HCT116 (cell line): ENCODE measurements around the gene ROCK1. TPM values are rescaled to one million over a fixed set of nuclear protein-coding genes. Genes with fewer than 3 reads are reported as not detected.

Experiments used
- ATAC-seq: fragments of 200-7000 bp; cut with Tn5 transposase; 2 replicates; pipeline ENCODE4 v1.9.1; 2020; ENCODE audit warnings: mild to moderate bottlenecking, moderate library complexity
- BruUV-seq: library from RNA; stranded (reverse); fragments of 400-500 nt; replicated peaks from 2 replicates; lab custom pipeline; 2021; lab: Mats Ljungman, UMichigan
- CTCF ChIA-PET: fragments of 300-600 bp; sonication (Branson Sonifier 250); formaldehyde crosslinking; loops from one replicate; lab custom pipeline; 2021; ENCODE audit warnings: antibody characterized with exemption; lab: Charles Lee
- POLR2A ChIA-PET: fragments of 300-600, 350-600 bp; sonication (Branson Sonifier 250); formaldehyde crosslinking; loops from one replicate; lab custom pipeline; 2021; ENCODE audit warnings: antibody characterized with exemption; lab: Charles Lee
- RAD21 ChIA-PET, 2 experiments: fragments of 300-600 bp; sonication (Branson Sonifier 250); formaldehyde crosslinking; loops; one replicate each; lab custom pipeline; 2023; ENCODE audit warnings: low total read pairs in 2 of 2; ENCODE audit not compliant: uncharacterized antibody in 2 of 2, unreplicated experiment in 2 of 2, low non-redundant PET in 1 of 2; lab: Charles Lee
- DNase-seq: peaks from one replicate; pipeline ENCODE4 v3.0.0-alpha.2; 2010; ENCODE audit warnings: low read depth, low spot score
- H2AFZ ChIP-seq: fragments of 200-600 bp; shearing (Covaris generic), sonication (generic); 2 replicates; pipeline ENCODE4 v1.6.1; 2017; ENCODE audit warnings: low read depth, mixed run types, mixed read lengths, antibody characterized with exemption, low read length; ENCODE audit not compliant: poor library complexity, severe bottlenecking
- H3K27ac ChIP-seq: 2 replicates; pipeline ENCODE4 v1.5.1; 2012; ENCODE audit warnings: low read depth, low read length
- H3K27me3 ChIP-seq: fragments of 200-600 bp; sonication (generic); 2 replicates; pipeline ENCODE4 v1.6.1; 2016; ENCODE audit warnings: mixed run types, low read length, mixed read lengths; ENCODE audit not compliant: insufficient read depth
- H3K36me3 ChIP-seq, 2 experiments: fragments of 200-500 bp in 1 of 2; fragments of 200-600 bp in 1 of 2; sonication (Bioruptor generic) in 1 of 2; sonication (generic) in 1 of 2; 2 replicates each; pipeline versions ENCODE4 v1.5.1 to v1.6.1; 2014 to 2016; ENCODE audit warnings: low read length in 2 of 2, inconsistent platforms in 1 of 2, mixed read lengths in 1 of 2, mixed run types in 1 of 2; ENCODE audit not compliant: insufficient read depth in 2 of 2, control insufficient read depth in 1 of 2
- H3K4me1 ChIP-seq, 2 experiments: fragments of 200-600 bp in 1 of 2; sonication (generic) in 1 of 2; 2 replicates each; pipeline versions ENCODE4 v1.5.1 to v1.6.1; 2012 to 2017; ENCODE audit warnings: low read length in 2 of 2, inconsistent platforms in 1 of 2, mild to moderate bottlenecking in 1 of 2, mixed read lengths in 1 of 2, mixed run types in 1 of 2, moderate library complexity in 1 of 2; ENCODE audit not compliant: insufficient read depth in 2 of 2, control insufficient read depth in 1 of 2
- H3K4me2 ChIP-seq: fragments of 200-600 bp; sonication (generic); 2 replicates; pipeline ENCODE4 v1.6.1; 2017; ENCODE audit warnings: mixed run types, low read length, mixed read lengths
- H3K4me3 ChIP-seq, 2 experiments: fragments of 200-600 bp in 1 of 2; sonication (generic) in 1 of 2; replicated peaks in 1 of 2; 2 replicates each; pipeline ENCODE4 v1.5.1; 2011 to 2016; ENCODE audit warnings: low read length in 2 of 2, control low read depth in 1 of 2, low read depth in 1 of 2, mild to moderate bottlenecking in 1 of 2, mixed read lengths in 1 of 2, mixed run types in 1 of 2
- H3K79me2 ChIP-seq: fragments of 200-600 bp; sonication (generic); 2 replicates; pipeline ENCODE4 v1.6.1; 2017; ENCODE audit warnings: mild to moderate bottlenecking, mixed run types, low read length, moderate library complexity, mixed read lengths; ENCODE audit not compliant: insufficient read depth
- H3K9ac ChIP-seq: fragments of 200-600 bp; sonication (generic); 2 replicates; pipeline ENCODE4 v1.6.1; 2016; ENCODE audit warnings: low read length, mixed read lengths
- H3K9me2 ChIP-seq: fragments of 200-600 bp; sonication (generic), shearing (Covaris generic); 2 replicates; pipeline ENCODE4 v1.6.1; 2017; ENCODE audit warnings: mixed run types, mild to moderate bottlenecking, moderate library complexity; ENCODE audit not compliant: insufficient read depth
- H3K9me3 ChIP-seq, 2 experiments: fragments of 200-500 bp in 1 of 2; fragments of 200-600 bp in 1 of 2; sonication (Bioruptor generic) in 1 of 2; sonication (generic) in 1 of 2; 2 replicates each; pipeline ENCODE4 v1.6.1; 2014 to 2017; ENCODE audit warnings: low read length in 2 of 2, mixed read lengths in 2 of 2, inconsistent platforms in 1 of 2, low read depth in 1 of 2, mild to moderate bottlenecking in 1 of 2, mixed run types in 1 of 2, moderate library complexity in 1 of 2; ENCODE audit not compliant: control insufficient read depth in 1 of 2, insufficient read depth in 1 of 2
- H4K20me1 ChIP-seq: fragments of 200-600 bp; sonication (generic), shearing (Covaris generic); 2 replicates; pipeline ENCODE4 v1.6.1; 2017; ENCODE audit warnings: mixed run types, mild to moderate bottlenecking, moderate library complexity; ENCODE audit not compliant: insufficient read depth
- FOSL1 ChIP-seq: IDR thresholded peaks from 2 replicates; pipeline ENCODE4 v1.6.1; 2012; ENCODE audit warnings: low read depth
- SIN3A ChIP-seq: IDR thresholded peaks from 2 replicates; pipeline ENCODE4 v1.6.1; 2012; ENCODE audit warnings: low read depth
- SP1 ChIP-seq: IDR thresholded peaks from 2 replicates; pipeline ENCODE4 v1.6.1; 2012; ENCODE audit warnings: low read depth
- SRF ChIP-seq: IDR thresholded peaks from 2 replicates; pipeline ENCODE4 v1.6.1; 2012; ENCODE audit warnings: low read depth
- TCF7L2 ChIP-seq: IDR thresholded peaks from 2 replicates; pipeline ENCODE4 v1.7.0; 2011; ENCODE audit warnings: borderline replicate concordance, inconsistent platforms; ENCODE audit not compliant: insufficient read depth, insufficient read length; ENCODE audit errors: extremely low read depth
- ZBTB33 ChIP-seq: IDR thresholded peaks from 2 replicates; pipeline ENCODE4 v1.6.1; 2011; ENCODE audit warnings: mild to moderate bottlenecking, low read length, moderate library complexity; ENCODE audit not compliant: insufficient replicate concordance; ENCODE audit errors: extremely low read depth
- ZNF274 ChIP-seq: fragments of 200-500 bp; sonication (Bioruptor generic); IDR thresholded peaks from 2 replicates; pipeline ENCODE4 v1.6.1; 2014; ENCODE audit warnings: mild to moderate bottlenecking, low read depth, low read length, inconsistent platforms
- intact Hi-C: fragments of 100-400 bp; cut with micrococcal nuclease; formaldehyde crosslinking; loops from 2 replicates; pipeline ENCODE4 v1.10.0; 2022
- total RNA-seq: library from RNA; stranded (reverse); gene quantifications from one replicate; pipeline ENCODE4 v1.2.1, GENCODE V29; 2021; ENCODE audit not compliant: unreplicated experiment
- TF ChIP-seq, protein P1 (sequence below): IDR thresholded peaks from 2 replicates; pipeline ENCODE4 v1.6.1; 2012

The ROCK1 gene
- total RNA-seq, 1 experiment from 2014 or later = 38.1 TPM

DNA sequence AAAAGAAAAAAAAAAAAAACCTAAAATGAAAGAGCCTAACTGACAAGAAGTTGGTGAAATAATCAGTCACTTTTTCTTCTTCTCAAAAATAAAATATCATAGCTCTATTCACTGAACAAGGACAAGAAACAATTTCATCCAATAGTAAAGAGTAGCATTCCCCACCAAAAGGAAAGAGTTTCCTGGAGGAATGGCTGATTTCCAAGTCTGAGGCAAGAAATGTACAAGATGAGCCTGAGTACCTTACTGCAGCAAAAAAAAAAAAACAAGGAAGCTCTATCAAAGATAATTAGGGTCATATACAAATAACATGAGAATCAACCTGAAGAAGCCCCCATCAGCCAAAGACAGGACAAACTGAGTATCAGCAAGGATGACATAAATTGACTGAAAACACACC, 11.5 kb downstream of the ROCK1 start:
- DNase-seq = no peak
- no peaks in the 10 kb centered on the region for H3K36me3 ChIP-seq
- ATAC-seq = no peak
- peaks cover 10% of the 10 kb centered on the region; the same call in 1 of the 2 replicates for H4K20me1 ChIP-seq
- H3K4me2 ChIP-seq = no peak overlapping the region
- peaks cover 99% of the 10 kb centered on the region for H3K79me2 ChIP-seq
- no peak for TF ChIP-seq SP1
- no peak for TF ChIP-seq SIN3A
- TF ChIP-seq SRF = no peak
- no peak for TF ChIP-seq ZNF274
- TF ChIP-seq, protein P1, sequence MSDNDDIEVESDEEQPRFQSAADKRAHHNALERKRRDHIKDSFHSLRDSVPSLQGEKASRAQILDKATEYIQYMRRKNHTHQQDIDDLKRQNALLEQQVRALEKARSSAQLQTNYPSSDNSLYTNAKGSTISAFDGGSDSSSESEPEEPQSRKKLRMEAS = no peak
- no peak for TF ChIP-seq ZBTB33
- TF ChIP-seq FOSL1 = no peak
- no peak for TF ChIP-seq TCF7L2
- no peak overlapping the region for H3K9ac ChIP-seq
- no peaks in the 10 kb centered on the region for H3K4me1 ChIP-seq
- ChIA-PET CTCF (interaction anchor here (1.0 kb wide), 1 partner anchor 500 kb away, joined by 3 read pairs; the partner anchor contains the start of gene ESCO1), RAD21 (no interaction called here), POLR2A (interaction anchor here (2.1 kb wide), 1 partner anchor 12 kb away, joined by 6 read pairs; the partner anchor contains the start of gene ROCK1)
- no peak overlapping the region for H3K27ac ChIP-seq
- intact Hi-C loops = no loop called here
- no peak overlapping the region for H3K4me3 ChIP-seq
- BruUV-seq = no TSS peak
- H3K9me3 ChIP-seq = no peaks in the 10 kb centered on the region
- no peaks in the 10 kb centered on the region for H3K27me3 ChIP-seq
- no peak overlapping the region for H2AFZ ChIP-seq
- no peaks in the 10 kb centered on the region for H3K9me2 ChIP-seq
